HG03108 (cell line): ENCODE results near the gene LIFR.

ENCODE experiments used
- ATAC-seq: cut with Tn5 transposase; IDR thresholded peaks from one replicate; pipeline ENCODE4 v1.9.1; 2021; ENCODE audit warnings: moderate library complexity; ENCODE audit not compliant: unreplicated experiment

Gene LIFR

DNA sequence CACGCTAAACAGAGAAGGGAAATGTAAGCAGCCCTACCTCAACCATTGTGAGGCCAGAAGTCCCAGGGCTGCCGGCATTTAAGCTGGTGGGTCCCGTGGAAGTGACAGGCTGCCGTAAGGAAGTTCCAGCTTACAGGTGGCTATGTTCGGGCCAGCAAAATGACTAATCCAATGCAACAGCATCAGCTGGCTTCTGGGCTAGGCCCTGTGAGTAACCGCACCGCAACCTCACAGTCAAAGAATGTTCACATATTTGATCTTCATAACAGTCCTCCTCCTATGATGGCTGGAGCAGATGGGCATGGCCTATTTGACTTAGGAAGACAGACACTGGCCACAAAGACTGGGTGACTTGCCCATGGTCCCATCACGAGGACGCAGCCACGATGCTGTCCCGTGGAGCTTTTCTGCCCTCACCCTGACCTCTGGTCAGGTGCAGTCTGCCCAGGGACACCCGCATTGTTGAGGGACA is 88.2 kb downstream of the LIFR start:
- ATAC-seq: no peak

DNA sequence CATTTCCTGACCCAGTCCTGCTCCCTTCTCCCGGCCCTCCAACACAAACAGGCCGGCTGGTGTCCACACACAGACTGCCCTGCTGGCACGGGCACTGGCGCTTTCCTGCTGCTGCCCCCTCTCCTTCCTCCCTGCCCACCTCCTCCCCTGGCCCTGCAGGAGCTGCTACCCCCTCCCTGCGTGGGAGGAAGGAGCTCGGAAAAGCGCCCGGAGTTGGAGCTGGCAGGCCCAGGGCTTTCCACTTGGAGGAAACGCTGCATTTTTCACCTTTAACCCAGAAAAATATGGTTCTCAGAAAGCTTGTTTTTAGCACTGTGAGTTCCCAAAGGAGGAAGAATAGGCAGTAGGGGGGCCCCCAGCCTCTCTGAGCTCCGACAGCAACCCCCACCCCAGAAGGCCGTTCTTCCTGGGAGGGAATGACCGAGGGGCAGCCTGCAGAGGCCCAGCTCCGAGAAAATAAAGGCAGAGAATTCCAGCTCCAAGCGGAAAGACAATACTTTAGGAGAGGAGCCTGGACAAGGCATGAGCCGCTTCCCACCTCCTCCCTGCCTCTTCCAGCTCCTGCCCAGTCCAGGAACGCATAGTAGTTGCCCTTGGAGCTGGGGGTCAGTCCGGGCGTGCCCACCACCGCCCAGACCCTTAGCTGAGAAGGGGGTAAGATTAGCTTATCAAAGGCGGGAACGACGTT is 88.9 kb downstream of the LIFR start:
- ATAC-seq: no peak

GRCh38 chr5:38466424-38467189 is 89.8 kb downstream of the LIFR start:
- ATAC-seq: no peak

- ATAC-seq: no peak
Measured at GRCh38 chr5:38465702-38466423, 90.6 kb downstream of the LIFR start.

DNA sequence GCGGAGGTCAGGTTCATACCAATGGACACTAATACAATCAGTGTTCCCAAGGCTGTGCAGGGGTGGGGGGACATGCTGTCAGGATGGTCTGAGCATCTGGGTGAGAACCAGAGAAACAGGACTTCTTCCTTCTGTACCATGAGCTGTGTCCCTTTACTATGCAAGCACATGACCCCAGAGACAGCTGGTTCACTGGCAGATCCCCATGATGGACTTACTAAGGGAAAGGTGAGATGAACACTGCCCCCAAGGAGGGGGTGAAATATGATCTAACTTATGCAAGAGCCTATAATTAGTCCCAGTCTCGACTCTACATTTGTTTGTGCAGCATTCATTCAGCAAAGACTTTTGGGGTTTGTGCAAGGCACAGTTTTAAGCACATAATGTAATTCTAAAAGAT is 91.4 kb downstream of the LIFR start:
- ATAC-seq: no peak

- ATAC-seq: no peak
Measured at GRCh38 chr5:38463634-38464521, 92.6 kb downstream of the LIFR start.

- no peak for ATAC-seq
Measured at GRCh38 chr5:38462976-38463633, 93.3 kb downstream of the LIFR start.

- no peak for ATAC-seq
Measured at GRCh38 chr5:38458174-38458573, 98.3 kb downstream of the LIFR start.

- no peak for ATAC-seq
Measured at GRCh38 chr5:38456657-38457399, 99.6 kb downstream of the LIFR start.

DNA sequence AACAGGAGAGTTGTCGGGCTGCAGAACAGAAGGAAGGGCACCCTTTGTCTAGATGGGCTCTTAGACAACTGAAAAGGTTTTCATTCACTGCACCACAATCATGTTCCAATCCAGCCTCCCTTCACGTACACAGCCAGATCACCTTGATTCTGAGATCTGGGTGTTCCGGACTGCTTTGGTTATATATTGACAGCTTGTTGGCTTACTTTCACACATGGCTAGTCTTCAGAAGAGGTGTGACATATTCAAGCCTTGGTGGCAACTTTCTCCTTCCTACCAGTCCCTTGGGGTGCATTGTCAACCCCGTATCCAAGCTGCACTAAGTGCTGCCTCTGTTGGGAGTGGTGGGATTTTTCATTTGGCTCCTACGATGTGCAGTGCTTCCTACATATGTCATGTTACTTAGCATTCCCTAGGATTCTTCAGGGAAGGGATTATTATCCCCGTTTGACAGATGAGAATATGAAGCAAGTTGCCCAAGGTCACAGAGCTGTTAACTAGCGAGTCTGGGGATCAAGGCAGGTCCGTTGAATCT is 100.6 kb downstream of the LIFR start:
- peak; percentile 57 for ATAC-seq

DNA sequence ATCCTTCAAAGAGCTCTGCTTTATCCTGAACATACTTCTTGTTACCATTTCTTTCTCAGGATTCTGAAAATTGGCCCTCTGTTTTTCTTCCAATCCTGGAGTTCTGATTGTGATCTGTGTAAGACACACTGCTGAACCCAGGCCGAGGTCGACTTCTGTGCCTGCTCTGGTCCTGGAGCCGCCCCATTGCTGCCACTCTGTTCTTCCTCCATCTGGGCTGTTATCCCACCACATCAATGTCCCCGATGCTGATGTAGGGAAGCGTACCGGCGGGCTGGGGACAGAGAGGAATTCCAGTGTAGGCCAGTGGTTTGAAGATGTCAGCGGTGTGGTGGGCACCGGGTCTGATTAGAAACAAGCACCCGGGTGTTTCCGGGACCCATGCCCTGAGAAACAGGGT is 102.5 kb downstream of the LIFR start:
- no peak for ATAC-seq

DNA sequence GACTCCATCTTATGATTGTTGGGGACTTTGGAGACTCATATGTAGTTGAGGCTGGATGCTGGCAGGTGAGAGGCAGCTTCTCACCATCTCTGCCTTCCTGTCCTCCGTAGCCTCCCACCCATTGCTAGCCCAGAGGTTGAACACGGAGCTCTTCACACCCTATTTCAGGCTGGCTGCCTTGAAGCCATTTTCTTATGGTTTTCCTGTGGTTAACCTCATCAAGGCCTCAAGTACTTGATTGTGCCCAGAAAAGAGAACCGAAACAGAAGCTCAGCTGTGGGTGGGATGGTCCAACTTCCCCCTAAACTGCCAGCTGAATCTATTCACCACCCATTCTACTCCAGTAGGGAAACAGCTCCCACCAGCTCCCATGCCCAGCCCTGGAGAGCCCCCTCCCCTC is 102.9 kb downstream of the LIFR start:
- ATAC-seq: peak; percentile 95

DNA sequence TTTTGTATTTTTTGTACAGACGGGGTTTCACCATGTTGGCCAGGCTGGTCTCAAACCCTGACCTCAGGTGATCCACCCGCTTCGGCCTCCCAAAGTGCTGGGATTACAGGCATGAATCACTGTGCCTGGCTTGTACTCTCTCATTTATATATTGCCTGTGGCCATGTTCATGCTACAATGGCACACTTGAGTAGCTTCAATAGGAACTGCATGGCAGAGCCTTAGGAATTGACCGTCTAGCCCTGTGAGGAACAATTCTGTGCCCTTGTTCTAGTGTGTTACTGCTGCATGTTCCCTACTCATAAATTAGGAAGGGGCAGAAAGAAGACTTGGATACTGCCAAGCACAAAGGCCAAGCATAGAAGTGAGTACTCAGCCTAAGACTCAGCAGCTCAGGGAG is 104.2 kb downstream of the LIFR start:
- ATAC-seq: no peak

DNA sequence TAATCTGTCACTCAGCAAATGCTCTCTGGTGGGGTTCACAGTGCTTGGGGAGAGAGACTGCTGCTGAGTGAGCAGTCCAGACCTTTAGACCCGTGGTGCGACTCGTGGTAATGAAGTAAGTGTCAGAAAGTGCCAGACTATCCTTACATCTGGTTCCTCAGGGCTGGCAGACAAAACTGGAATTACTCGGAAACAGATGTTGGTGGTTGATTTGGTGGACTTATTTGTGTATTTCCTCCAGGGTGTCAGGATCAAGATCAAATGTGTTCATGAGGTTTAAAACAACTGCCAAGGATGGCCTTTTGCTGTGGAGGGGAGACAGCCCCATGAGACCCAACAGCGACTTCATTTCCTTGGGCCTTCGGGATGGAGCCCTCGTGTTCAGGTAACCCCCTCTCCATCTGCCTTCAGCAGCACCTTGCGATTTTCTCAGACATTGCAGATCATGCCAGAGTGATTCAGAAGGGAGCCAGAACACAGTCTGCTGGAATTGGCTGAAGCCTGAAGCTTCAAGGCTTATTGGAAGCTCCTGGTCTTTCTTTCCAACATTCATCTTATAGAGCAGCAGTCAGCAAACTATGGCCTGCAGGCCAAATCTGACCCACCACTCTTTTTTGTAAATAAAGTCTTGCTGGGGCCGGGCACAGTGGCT is 105.2 kb downstream of the LIFR start:
- no peak for ATAC-seq

DNA sequence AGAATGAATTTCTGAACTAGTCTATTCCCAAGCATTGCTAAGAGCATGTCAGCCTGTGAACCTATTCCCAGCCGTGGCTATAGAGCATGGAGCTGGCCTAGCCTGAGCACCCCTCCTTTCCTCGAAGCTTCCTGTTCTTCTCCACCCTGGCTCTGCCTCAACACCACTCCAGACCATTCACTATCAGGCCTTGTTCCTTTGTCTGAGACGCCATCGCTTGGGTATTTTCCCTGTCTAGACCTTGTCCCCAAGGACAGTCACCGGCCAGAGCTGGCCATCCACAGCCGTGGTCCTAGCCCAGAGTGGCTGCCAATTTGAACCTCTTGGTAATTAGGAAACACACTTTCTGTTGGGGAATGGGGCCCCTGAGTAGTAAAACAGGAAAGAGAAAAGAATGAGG is 105.8 kb downstream of the LIFR start:
- ATAC-seq: no peak

- no peak for ATAC-seq
Measured at GRCh38 chr5:38448568-38449350, 107.7 kb downstream of the LIFR start.

DNA sequence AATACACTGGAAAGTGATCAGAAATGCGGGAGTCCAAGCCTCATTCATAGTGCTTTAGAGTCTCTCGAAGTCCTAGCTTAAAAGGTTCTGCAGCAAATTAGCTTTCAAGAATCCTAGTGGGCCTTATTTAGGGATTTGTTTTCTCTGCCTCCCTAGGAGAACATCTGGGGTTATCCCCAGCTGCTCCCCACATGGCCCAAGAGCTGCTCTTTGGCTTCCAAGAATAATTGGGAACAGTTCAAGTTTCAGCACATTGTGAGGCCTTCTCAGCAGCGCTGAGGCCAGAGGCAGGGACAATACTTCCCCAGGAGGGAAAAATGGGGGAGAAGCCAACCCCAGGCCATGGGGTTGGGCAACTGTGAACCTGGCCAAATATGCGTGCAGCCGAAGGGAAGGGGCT is 108.7 kb downstream of the LIFR start:
- no peak for ATAC-seq

DNA sequence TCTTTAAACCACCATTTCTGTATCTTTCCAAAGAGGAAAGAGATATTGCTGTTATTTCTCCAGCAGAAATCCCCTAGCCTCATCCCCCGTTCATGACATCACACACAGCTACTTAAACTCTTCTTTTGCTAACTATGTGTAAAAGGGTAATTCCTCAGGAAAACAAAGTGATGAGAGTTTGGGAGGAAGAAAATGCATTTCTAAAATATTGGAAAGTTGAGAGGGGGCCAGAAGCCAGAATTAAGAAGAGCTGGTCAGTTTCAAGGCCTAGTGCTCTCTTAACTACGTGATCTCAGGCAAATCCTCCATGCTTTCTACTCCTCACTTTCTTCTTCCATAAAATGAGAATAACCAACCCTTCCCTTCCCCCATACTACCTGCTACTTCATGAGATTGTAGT is 109.4 kb downstream of the LIFR start:
- ATAC-seq: no peak
